ENCODE data around the gene CD209.

The CD209 gene

GRCh38 chr19:7703332-7703731, 44.0 kb downstream of the CD209 start:
- no peak for DNase-seq

- DNase-seq: no peak
These were observed 45.5 kb downstream of the CD209 start, which contains the start of gene FCER2 for GRCh38 chr19:7701654-7702457. Gene FCER2 (minus strand): TSS chr19:7702131. CDS start chr19:7699760, 2,371 bp downstream.

GRCh38 chr19:7701049-7701653, 46.2 kb downstream of the CD209 start:
- no peak for DNase-seq

- DNase-seq: no peak
These were observed 47.6 kb downstream of the CD209 start for GRCh38 chr19:7699417-7700401.

GRCh38 chr19:7699003-7699402, 48.3 kb downstream of the CD209 start:
- no peak for DNase-seq

GRCh38 chr19:7698583-7698982, 48.8 kb downstream of the CD209 start:
- no peak for DNase-seq

- DNase-seq: no peak
These were observed 49.5 kb downstream of the CD209 start for GRCh38 chr19:7697721-7698287.

GRCh38 chr19:7694499-7694898, 52.8 kb downstream of the CD209 start:
- DNase-seq: no peak

- DNase-seq: no peak
These were observed 54.8 kb downstream of the CD209 start for GRCh38 chr19:7692417-7693088.

- no peak for DNase-seq
These were observed 55.8 kb downstream of the CD209 start for GRCh38 chr19:7691497-7691896.

- no peak for DNase-seq
These were observed 56.5 kb downstream of the CD209 start for GRCh38 chr19:7690779-7691258.

All from fibroblast of skin of right biceps (primary cell).